NT2/D1 (cell line): ENCODE measurements around the gene CLEC11A.

Experiments used
- DNase-seq: peaks from one replicate; pipeline ENCODE4 v3.0.0-alpha.2; 2011; ENCODE audit warnings: low read depth, low spot score
- H3K27me3 ChIP-seq: 2 replicates; pipeline ENCODE4 v1.6.0; 2011; ENCODE audit warnings: mild to moderate bottlenecking; ENCODE audit not compliant: insufficient read length, insufficient read depth
- H3K36me3 ChIP-seq: 2 replicates; pipeline ENCODE4 v1.6.1; 2011; ENCODE audit warnings: mild to moderate bottlenecking, low read length, mixed read lengths; ENCODE audit not compliant: insufficient read depth, insufficient read length
- H3K4me1 ChIP-seq: 2 replicates; pipeline ENCODE4 v1.5.1; 2011; ENCODE audit not compliant: insufficient read depth, insufficient read length
- H3K4me3 ChIP-seq: 2 replicates; pipeline ENCODE4 v1.5.1; 2011; ENCODE audit warnings: low read depth; ENCODE audit not compliant: insufficient read length
- H3K9ac ChIP-seq: 2 replicates; pipeline ENCODE4 v1.6.0; 2011; ENCODE audit warnings: low read depth; ENCODE audit not compliant: insufficient read length
- H3K9me3 ChIP-seq: 2 replicates; pipeline ENCODE4 v1.5.1; 2011; ENCODE audit warnings: mild to moderate bottlenecking, low read length; ENCODE audit not compliant: insufficient read depth
- SUZ12 ChIP-seq: IDR thresholded peaks from 2 replicates; pipeline ENCODE4 v1.6.1; 2011; ENCODE audit not compliant: insufficient read length, insufficient read depth; ENCODE audit errors: extremely low read depth
- YY1 ChIP-seq: IDR thresholded peaks from 2 replicates; pipeline ENCODE4 v1.6.1; 2011; ENCODE audit not compliant: insufficient read length, insufficient read depth
- ZNF274 ChIP-seq: IDR thresholded peaks from 2 replicates; pipeline ENCODE4 v1.6.1; 2011; ENCODE audit warnings: mild to moderate bottlenecking, low read depth, low read length

CLEC11A gene

GRCh38 chr19:50708179-50708879, 14.8 kb upstream of the CLEC11A start:
- no peak for DNase-seq
- H3K27me3 ChIP-seq, result no peaks in the 10 kb centered on the region
- H3K4me1 ChIP-seq, result no peaks in the 10 kb centered on the region

GRCh38 chr19:50710094-50710493, 13.1 kb upstream of the CLEC11A start:
- DNase-seq, result no peak
- Histone ChIP-seq H3K9ac (no peak overlapping the region), H3K36me3 (no peaks in the 10 kb centered on the region), H3K4me3 (no peak overlapping the region), H3K4me1 (no peaks in the 10 kb centered on the region), H3K27me3 (no peaks in the 10 kb centered on the region), H3K9me3 (no peaks in the 10 kb centered on the region)
- TF ChIP-seq YY1 (no peak), ZNF274 (no peak), SUZ12 (no peak)

More at GRCh38 chr19:50708179-50708879, 14.8 kb upstream of the CLEC11A start:
- no peaks in the 10 kb centered on the region for H3K9me3 ChIP-seq
- H3K36me3 ChIP-seq, result no peaks in the 10 kb centered on the region
- no peak for TF ChIP-seq YY1
- TF ChIP-seq ZNF274, result no peak
- no peak for TF ChIP-seq SUZ12
- H3K4me3 ChIP-seq, result no peak overlapping the region
- no peak overlapping the region for H3K9ac ChIP-seq

GRCh38 chr19:50710612-50711011, 12.6 kb upstream of the CLEC11A start:
- Histone ChIP-seq H3K4me3 (no peak overlapping the region), H3K27me3 (no peaks in the 10 kb centered on the region)
- TF ChIP-seq ZNF274, result no peak
- no peak for TF ChIP-seq YY1
- no peak for TF ChIP-seq SUZ12

GRCh38 chr19:50711196-50711595, 12.0 kb upstream of the CLEC11A start:
- H3K4me1 ChIP-seq, result no peaks in the 10 kb centered on the region
- no peak overlapping the region for H3K4me3 ChIP-seq
- TF ChIP-seq SUZ12 (no peak), ZNF274 (no peak), YY1 (no peak)
- H3K9me3 ChIP-seq, result no peaks in the 10 kb centered on the region
- no peaks in the 10 kb centered on the region for H3K36me3 ChIP-seq
- no peak for DNase-seq
- H3K27me3 ChIP-seq, result no peaks in the 10 kb centered on the region
- no peak overlapping the region for H3K9ac ChIP-seq

More at GRCh38 chr19:50710612-50711011, 12.6 kb upstream of the CLEC11A start:
- H3K9me3 ChIP-seq, result no peaks in the 10 kb centered on the region
- no peak overlapping the region for H3K9ac ChIP-seq
- no peaks in the 10 kb centered on the region for H3K36me3 ChIP-seq
- H3K4me1 ChIP-seq, result no peaks in the 10 kb centered on the region
- no peak for DNase-seq

- Histone ChIP-seq H3K4me3 (no peak overlapping the region), H3K4me1 (no peaks in the 10 kb centered on the region), H3K9ac (no peak overlapping the region), H3K36me3 (no peaks in the 10 kb centered on the region), H3K9me3 (no peaks in the 10 kb centered on the region), H3K27me3 (peaks cover under 1% of the 10 kb centered on the region)
- no peak for DNase-seq
- TF ChIP-seq ZNF274 (no peak), SUZ12 (no peak), YY1 (no peak)
These were observed 11.4 kb upstream of the CLEC11A start for GRCh38 chr19:50711805-50712204.

- H3K9ac ChIP-seq, result no peak overlapping the region
- peaks cover 9% of the 10 kb centered on the region for H3K27me3 ChIP-seq
- DNase-seq, result no peak
- no peaks in the 10 kb centered on the region for H3K4me1 ChIP-seq
- H3K36me3 ChIP-seq, result no peaks in the 10 kb centered on the region
- H3K9me3 ChIP-seq, result no peaks in the 10 kb centered on the region
- no peak overlapping the region for H3K4me3 ChIP-seq
- no peak for TF ChIP-seq ZNF274
- TF ChIP-seq YY1, result no peak
- no peak for TF ChIP-seq SUZ12
These were observed 10.3 kb upstream of the CLEC11A start for GRCh38 chr19:50712833-50713232.

GRCh38 chr19:50713556-50714236, 9.5 kb upstream of the CLEC11A start:
- Histone ChIP-seq H3K4me3 (no peak overlapping the region), H3K4me1 (no peaks in the 10 kb centered on the region), H3K9ac (no peak overlapping the region), H3K9me3 (no peaks in the 10 kb centered on the region), H3K36me3 (no peaks in the 10 kb centered on the region), H3K27me3 (peaks cover 9% of the 10 kb centered on the region)
- no peak for DNase-seq
- TF ChIP-seq ZNF274 (no peak), SUZ12 (no peak), YY1 (no peak)
